NCI-H1930 (cell line): Measurements from ENCODE around the gene LRRC43.
"Not testable (repeated sequence)": the region's sequence is repeated elsewhere in the genome, so short reads cannot be mapped to it uniquely, and the experiment has no call there.

Source experiments
- DNase-seq, 2 experiments: peaks; one replicate each; lab custom pipeline; 2025; lab: John Stamatoyannopoulos, UW

The LRRC43 gene

GRCh38 chr12:122192441-122192840 lies 9.5 kb downstream of the LRRC43 start:
- no peak for DNase-seq

GRCh38 chr12:122194804-122195203 lies 11.9 kb downstream of the LRRC43 start:
- no peak for DNase-seq

GRCh38 chr12:122195405-122195804 lies 12.5 kb downstream of the LRRC43 start:
- DNase-seq = no peak

- DNase-seq = no peak
These were observed 14.7 kb downstream of the LRRC43 start for GRCh38 chr12:122197612-122197966.

- DNase-seq = no peak
These were observed 16.8 kb downstream of the LRRC43 start for GRCh38 chr12:122199484-122200355.

GRCh38 chr12:122200541-122201175 lies 17.7 kb downstream of the LRRC43 start:
- no peak for DNase-seq

- no peak for DNase-seq
These were observed 18.5 kb downstream of the LRRC43 start for GRCh38 chr12:122201381-122201780.

GRCh38 chr12:122202017-122202416 lies 19.1 kb downstream of the LRRC43 start:
- no peak for DNase-seq

- DNase-seq = not testable (repeated sequence)
These were observed 19.9 kb downstream of the LRRC43 start for GRCh38 chr12:122202811-122203210.

- DNase-seq = peak; percentile 39 to 61
These were observed 20.6 kb downstream of the LRRC43 start, which contains the start of gene B3GNT4 for GRCh38 chr12:122203301-122204166. Gene B3GNT4, plus strand, starts transcription at chr12:122203709. Its CDS starts 910 bp downstream, at chr12:122204619.

- DNase-seq = no peak
These were observed 21.5 kb downstream of the LRRC43 start for GRCh38 chr12:122204167-122205052.

GRCh38 chr12:122205053-122205925 lies 22.4 kb downstream of the LRRC43 start:
- no peak for DNase-seq

GRCh38 chr12:122206111-122206881 lies 23.4 kb downstream of the LRRC43 start:
- no peak for DNase-seq

GRCh38 chr12:122206976-122207375 lies 24.1 kb downstream of the LRRC43 start:
- DNase-seq = no peak

GRCh38 chr12:122207391-122207790 lies 24.5 kb downstream of the LRRC43 start:
- DNase-seq = no peak

GRCh38 chr12:122208073-122208820 lies 25.3 kb downstream of the LRRC43 start:
- no peak for DNase-seq

- DNase-seq = no peak
These were observed 32.8 kb downstream of the LRRC43 start for GRCh38 chr12:122215771-122216170.

GRCh38 chr12:122216445-122216844 lies 33.5 kb downstream of the LRRC43 start:
- DNase-seq = no peak
